ENCODE results near the gene CMC1. TPM values are rescaled to one million over a fixed set of nuclear protein-coding genes. Genes with fewer than 3 reads are reported as not detected.

The CMC1 gene
- total RNA-seq, 6 donors from 2014 or later, result 4.6 to 20.7 (median 14.1) TPM

DNA sequence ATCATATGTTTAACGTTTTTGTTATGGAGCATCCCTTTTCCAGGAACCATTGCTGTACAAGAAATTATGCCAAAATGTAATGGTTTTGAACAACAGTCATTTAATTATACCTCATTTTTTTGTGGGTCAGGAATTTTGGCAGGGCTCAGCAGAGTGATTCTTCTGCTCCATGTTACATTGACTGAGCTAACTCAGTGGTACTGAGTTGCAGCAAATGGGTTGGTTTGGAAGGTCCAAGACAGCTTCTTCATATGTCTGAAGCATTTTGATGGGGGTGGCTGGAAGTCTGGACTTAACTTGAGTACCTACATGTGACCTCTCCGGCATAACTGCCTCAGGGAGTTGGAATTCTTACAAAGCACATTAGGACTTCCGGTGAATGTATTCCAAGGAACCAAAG lies 26.0 kb upstream of the CMC1 start:
- 91 to 96% methylated on average over 3 of the region's 3 CpGs for WGBS, 2 donors

DNA sequence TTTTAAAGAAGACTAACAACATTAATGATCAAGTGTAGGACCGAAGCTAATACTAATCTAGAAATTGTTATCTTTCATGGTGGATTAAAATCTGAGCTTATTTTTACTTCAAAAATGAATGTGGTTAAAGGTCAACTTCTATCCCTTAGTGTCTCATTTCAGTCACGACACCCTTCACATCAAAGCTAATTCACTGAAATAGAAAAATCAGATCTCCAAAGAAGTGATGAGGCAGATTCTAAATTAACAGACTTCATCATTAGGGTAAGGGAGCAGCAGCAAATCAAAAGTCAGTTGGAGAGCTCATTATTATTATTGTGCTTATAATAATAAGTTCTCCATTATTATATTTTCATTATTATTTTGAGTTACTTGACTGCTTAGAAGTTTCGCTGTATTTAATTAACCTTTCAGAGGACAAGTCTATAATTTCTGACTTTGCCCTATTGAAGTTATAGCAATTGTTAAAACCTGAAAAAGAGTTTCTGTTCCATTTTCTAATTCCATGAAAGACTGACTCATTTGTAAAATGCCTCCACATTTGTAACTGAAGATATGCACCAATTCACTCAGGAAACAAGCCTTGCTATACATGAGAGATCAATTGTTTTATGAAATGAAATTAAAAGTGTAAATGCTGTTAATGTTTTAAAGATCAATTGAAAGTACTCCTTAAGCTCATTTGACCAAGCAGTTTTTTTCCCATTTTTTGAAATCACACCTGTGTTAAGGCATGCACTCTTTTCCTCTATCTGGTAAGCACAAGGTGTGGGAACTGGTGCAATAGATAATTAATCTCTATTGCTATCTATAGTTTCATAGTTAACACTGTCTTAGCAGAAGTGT lies 23.1 kb upstream of the CMC1 start:
- ATAC-seq (ENCODE audit: low FRiP score in 2 of 2), result no peak
- TF ChIP-seq POLR2AphosphoS5 (IDR thresholded peaks at IDR 0.05), result no peak
- TF ChIP-seq EP300 (IDR thresholded peaks at IDR 0.05), result no peak
- TF ChIP-seq, protein P1, sequence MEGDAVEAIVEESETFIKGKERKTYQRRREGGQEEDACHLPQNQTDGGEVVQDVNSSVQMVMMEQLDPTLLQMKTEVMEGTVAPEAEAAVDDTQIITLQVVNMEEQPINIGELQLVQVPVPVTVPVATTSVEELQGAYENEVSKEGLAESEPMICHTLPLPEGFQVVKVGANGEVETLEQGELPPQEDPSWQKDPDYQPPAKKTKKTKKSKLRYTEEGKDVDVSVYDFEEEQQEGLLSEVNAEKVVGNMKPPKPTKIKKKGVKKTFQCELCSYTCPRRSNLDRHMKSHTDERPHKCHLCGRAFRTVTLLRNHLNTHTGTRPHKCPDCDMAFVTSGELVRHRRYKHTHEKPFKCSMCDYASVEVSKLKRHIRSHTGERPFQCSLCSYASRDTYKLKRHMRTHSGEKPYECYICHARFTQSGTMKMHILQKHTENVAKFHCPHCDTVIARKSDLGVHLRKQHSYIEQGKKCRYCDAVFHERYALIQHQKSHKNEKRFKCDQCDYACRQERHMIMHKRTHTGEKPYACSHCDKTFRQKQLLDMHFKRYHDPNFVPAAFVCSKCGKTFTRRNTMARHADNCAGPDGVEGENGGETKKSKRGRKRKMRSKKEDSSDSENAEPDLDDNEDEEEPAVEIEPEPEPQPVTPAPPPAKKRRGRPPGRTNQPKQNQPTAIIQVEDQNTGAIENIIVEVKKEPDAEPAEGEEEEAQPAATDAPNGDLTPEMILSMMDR (IDR thresholded peaks at IDR 0.05), result no peak
- TF ChIP-seq POLR2A (IDR thresholded peaks at IDR 0.05), result no peak
- no peaks in the 10 kb centered on the region for H3K36me3 ChIP-seq
- no peaks in the 10 kb centered on the region for H3K27me3 ChIP-seq
- no peaks in the 10 kb centered on the region for H3K4me1 ChIP-seq
- H3K27ac ChIP-seq, result no peak overlapping the region
- no peak for DNase-seq
- 81 to 86% methylated on average over 3 of the region's 3 CpGs for WGBS, 2 donors
- H3K4me3 ChIP-seq, result no peak overlapping the region
- H3K9me3 ChIP-seq, result peaks cover 4 to 12% (median 10%) of the 10 kb centered on the region in 4 donors

More for the DNA sequence above, 26.0 kb upstream of the CMC1 start:
- Histone ChIP-seq H3K4me1 (no peaks in the 10 kb centered on the region), H3K27me3 (no peaks in the 10 kb centered on the region), H3K4me3 (no peak overlapping the region), H3K36me3 (no peaks in the 10 kb centered on the region), H3K9me3 (peaks cover 4 to 16% (median 10%) of the 10 kb centered on the region in 4 donors), H3K27ac (no peak overlapping the region)
- TF ChIP-seq, protein P1 (IDR thresholded peaks at IDR 0.05), result no peak
- TF ChIP-seq EP300 (IDR thresholded peaks at IDR 0.05) (no peak), POLR2AphosphoS5 (IDR thresholded peaks at IDR 0.05) (no peak)
- no peak for ATAC-seq (ENCODE audit: low FRiP score in 2 of 2)
- DNase-seq, result no peak

DNA sequence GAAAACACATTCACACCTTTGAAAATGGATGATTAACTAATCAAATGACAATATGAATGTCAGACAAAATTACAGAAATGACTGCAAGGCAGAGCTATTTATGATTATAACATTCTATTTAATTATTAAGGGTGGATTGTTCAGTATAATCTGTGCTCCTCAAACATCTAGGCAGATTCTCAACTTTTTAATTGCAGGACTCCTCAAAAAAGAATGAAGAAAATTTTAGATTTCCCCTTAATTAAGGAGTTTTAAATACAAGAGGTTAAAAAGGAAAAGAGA lies 22.6 kb upstream of the CMC1 start:
- H3K36me3 ChIP-seq, result no peaks in the 10 kb centered on the region
- H3K27ac ChIP-seq, result no peak overlapping the region
- no peaks in the 10 kb centered on the region for H3K27me3 ChIP-seq
- H3K4me3 ChIP-seq, result no peak overlapping the region
- DNase-seq (no peak), ATAC-seq (ENCODE audit: low FRiP score in 2 of 2) (no peak)
- peaks cover 4 to 12% (median 10%) of the 10 kb centered on the region in 4 donors for H3K9me3 ChIP-seq
- TF ChIP-seq, protein P1 (IDR thresholded peaks at IDR 0.05), result no peak
- TF ChIP-seq EP300 (IDR thresholded peaks at IDR 0.05), result no peak
- TF ChIP-seq POLR2AphosphoS5 (IDR thresholded peaks at IDR 0.05), result no peak
- no peak for TF ChIP-seq POLR2A (IDR thresholded peaks at IDR 0.05)
- H3K4me1 ChIP-seq, result no peaks in the 10 kb centered on the region

DNA sequence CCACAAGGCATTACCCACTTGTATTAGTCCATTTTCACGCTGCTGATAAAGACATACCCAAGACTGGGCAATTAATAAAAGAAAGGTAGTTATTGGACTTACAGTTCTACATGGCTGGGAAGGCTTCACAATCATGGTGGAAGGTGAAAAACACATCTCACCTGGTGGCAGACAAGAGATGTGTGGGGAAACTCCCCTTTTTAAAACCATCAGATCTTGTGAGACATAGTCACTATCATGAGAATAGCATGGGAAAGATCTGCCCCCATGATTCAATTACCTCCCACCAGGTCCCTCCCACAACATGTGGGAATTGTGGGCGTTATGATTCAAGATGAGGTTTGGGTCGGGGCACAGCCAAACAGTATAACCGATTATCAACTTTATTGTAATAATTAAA lies 17.0 kb upstream of the CMC1 start:
- no peak for TF ChIP-seq POLR2A (IDR thresholded peaks at IDR 0.05)
- TF ChIP-seq, protein P1 (IDR thresholded peaks at IDR 0.05), result no peak
- no peak for TF ChIP-seq POLR2AphosphoS5 (IDR thresholded peaks at IDR 0.05)
- no peak for TF ChIP-seq EP300 (IDR thresholded peaks at IDR 0.05)
- H3K4me3 ChIP-seq, result no peak overlapping the region
- no peaks in the 10 kb centered on the region for H3K4me1 ChIP-seq
- H3K9me3 ChIP-seq, result no peaks in the 10 kb centered on the region
- no peak for DNase-seq
- no peaks in the 10 kb centered on the region for H3K27me3 ChIP-seq
- no peak for ATAC-seq (ENCODE audit: low FRiP score in 2 of 2)
- no peaks in the 10 kb centered on the region for H3K36me3 ChIP-seq
- no peak overlapping the region for H3K27ac ChIP-seq
- 84 to 93% methylated on average over 4 of the region's 4 CpGs for WGBS, 2 donors

DNA sequence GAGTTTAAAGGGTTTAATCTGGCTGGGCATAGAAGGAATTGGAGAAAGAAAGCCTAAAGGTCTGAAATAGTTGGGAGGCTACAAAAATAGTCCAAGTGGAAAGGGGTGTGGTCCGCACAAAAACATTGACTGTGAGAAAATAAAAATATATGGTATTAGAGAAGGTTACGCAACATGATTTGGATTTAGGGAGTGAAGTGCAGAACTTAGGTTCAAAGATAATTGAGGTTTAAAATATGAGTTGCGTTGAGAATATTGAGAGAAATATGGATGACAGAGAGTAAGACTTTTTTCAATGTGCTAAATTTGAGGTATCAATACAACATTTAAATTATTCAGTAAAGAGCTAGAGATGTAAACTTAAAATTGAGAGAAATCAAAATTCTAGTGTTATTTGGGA lies 15.4 kb upstream of the CMC1 start:
- ATAC-seq (ENCODE audit: low FRiP score in 2 of 2), result no peak
- H3K4me1 ChIP-seq, result no peaks in the 10 kb centered on the region
- 96 to 97% methylated on average over 3 of the region's 3 CpGs for WGBS, 2 donors
- no peak for TF ChIP-seq POLR2A (IDR thresholded peaks at IDR 0.05)
- TF ChIP-seq, protein P1 (IDR thresholded peaks at IDR 0.05), result no peak
- TF ChIP-seq POLR2AphosphoS5 (IDR thresholded peaks at IDR 0.05), result no peak
- no peak for TF ChIP-seq EP300 (IDR thresholded peaks at IDR 0.05)
- H3K9me3 ChIP-seq, result no peaks in the 10 kb centered on the region
- no peaks in the 10 kb centered on the region for H3K36me3 ChIP-seq
- H3K4me3 ChIP-seq, result no peak overlapping the region
- DNase-seq, result no peak
- no peaks in the 10 kb centered on the region for H3K27me3 ChIP-seq
- no peak overlapping the region for H3K27ac ChIP-seq

Measured in upper lobe of left lung (tissue), 6 donors.